Epidermal melanocyte (primary cell): Measurements from ENCODE around the gene BYSL.

Experiments
- DNase-seq: peaks from one replicate; pipeline ENCODE4 v3.0.0; 2011; ENCODE audit warnings: low spot score; ENCODE audit not compliant: insufficient read length

The BYSL gene, protein sequence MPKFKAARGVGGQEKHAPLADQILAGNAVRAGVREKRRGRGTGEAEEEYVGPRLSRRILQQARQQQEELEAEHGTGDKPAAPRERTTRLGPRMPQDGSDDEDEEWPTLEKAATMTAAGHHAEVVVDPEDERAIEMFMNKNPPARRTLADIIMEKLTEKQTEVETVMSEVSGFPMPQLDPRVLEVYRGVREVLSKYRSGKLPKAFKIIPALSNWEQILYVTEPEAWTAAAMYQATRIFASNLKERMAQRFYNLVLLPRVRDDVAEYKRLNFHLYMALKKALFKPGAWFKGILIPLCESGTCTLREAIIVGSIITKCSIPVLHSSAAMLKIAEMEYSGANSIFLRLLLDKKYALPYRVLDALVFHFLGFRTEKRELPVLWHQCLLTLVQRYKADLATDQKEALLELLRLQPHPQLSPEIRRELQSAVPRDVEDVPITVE

GRCh38 chr6:41920921-41921711 lies at the start of gene BYSL, which contains the start of gene MED20:
TSS of gene BYSL (plus strand) at chr6:41921499. CDS start at chr6:41921563, 64 bp downstream.
TSS of gene MED20 (minus strand) at chr6:41921139. CDS start at chr6:41921018, 121 bp downstream.
- peak; percentile 96 for DNase-seq

- no peak for DNase-seq
Observed at GRCh38 chr6:41871691-41872090, 49.6 kb upstream of the BYSL start.

- no peak for DNase-seq
Observed at GRCh38 chr6:41872147-41872546, 49.2 kb upstream of the BYSL start.

GRCh38 chr6:41874741-41875140 lies 46.6 kb upstream of the BYSL start:
- DNase-seq, result no peak

DNA sequence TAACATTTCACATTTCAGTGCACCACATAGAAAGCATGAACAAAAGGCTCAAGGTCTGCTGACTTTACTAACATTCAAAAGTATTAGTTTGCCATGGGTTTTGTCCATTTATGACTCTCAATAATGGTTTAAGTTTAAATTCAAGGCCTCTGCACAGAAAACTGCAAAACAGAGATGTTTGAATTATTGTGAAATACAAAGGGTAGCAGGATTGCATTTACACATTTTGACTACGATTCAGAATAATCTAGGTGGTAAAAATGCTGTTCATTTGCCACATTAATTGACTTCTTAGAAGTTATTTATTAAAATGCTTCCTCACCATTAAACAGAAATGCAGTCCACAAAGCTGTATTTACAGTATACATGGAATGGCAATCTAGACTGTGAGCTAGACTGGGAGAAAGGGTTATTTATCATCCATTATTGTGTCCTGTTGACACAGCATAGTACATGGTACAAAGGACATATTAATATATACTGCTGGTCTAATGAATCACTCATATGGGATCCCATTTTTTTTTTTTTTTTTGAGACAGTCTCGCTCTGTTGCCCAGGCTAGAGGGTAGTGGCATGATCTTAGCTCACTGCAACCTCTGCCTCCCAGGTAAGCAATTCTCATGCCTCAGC lies 44.1 kb upstream of the BYSL start:
- no peak for DNase-seq

GRCh38 chr6:41878246-41878645 lies 43.1 kb upstream of the BYSL start:
- no peak for DNase-seq

DNA sequence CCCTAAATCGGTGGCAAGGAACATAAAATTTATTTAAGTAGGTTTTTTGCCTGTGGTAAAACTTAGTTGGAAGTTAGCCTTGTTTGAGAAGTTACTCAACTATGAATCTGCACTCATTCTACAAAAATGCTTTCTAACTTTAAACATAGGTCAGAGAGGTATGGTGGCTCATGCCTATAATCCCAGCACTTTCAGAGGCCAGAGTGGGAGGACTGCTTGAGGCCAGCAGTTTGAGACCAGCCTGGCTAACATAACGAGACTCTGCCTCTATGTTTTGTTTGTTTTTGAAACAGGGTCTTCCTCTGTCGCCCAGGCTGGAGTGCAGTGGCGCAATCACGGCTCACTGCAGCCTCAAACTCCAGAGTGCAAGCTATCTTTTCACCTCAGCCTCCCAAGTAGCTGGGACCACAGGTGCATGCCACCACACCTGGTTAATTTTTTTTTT lies 42.3 kb upstream of the BYSL start:
- no peak for DNase-seq

- no peak for DNase-seq
Observed at GRCh38 chr6:41881506-41881905, 39.8 kb upstream of the BYSL start.

- DNase-seq, result no peak
Observed at GRCh38 chr6:41884957-41885356, 36.3 kb upstream of the BYSL start.

DNA sequence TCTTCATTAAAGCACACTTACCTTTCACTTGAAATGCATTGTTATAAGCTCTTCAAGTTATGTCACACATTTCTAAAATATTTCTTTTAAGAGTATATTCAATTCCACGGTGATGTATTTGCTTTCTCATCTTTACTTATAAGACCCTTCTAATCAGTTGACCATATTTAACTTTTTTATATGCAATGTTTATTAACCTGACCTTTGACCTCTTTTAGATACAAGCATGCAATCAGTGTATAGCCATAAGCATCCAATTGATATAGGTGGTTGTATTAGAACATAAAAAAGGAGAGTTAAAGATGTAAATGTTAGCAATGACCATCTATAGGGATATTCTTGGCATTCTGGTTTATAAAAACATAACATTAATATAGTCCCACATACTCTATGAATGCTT lies 35.4 kb upstream of the BYSL start:
- DNase-seq, result no peak

DNA sequence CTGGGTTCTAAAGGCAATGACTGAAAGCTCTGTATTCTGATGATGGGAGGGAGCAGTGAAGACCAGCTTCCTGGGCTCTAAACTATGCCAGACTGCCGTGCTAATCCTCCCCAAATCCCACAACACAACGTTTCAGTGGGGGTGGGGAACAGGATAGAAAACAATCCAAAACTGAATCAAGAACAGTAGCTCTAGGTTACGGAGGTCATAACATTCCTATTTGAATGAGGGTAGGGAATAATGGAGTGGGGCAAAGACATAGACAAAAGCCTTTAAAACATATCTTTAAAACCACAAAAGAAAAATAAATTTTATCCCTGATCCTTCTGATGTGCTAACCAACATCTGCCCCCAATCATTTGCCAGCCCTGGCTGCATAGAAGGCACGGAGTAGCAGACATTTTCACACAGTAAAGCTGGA lies 34.0 kb upstream of the BYSL start:
- DNase-seq, result no peak

GRCh38 chr6:41892921-41893564 lies 28.3 kb upstream of the BYSL start:
- no peak for DNase-seq

DNA sequence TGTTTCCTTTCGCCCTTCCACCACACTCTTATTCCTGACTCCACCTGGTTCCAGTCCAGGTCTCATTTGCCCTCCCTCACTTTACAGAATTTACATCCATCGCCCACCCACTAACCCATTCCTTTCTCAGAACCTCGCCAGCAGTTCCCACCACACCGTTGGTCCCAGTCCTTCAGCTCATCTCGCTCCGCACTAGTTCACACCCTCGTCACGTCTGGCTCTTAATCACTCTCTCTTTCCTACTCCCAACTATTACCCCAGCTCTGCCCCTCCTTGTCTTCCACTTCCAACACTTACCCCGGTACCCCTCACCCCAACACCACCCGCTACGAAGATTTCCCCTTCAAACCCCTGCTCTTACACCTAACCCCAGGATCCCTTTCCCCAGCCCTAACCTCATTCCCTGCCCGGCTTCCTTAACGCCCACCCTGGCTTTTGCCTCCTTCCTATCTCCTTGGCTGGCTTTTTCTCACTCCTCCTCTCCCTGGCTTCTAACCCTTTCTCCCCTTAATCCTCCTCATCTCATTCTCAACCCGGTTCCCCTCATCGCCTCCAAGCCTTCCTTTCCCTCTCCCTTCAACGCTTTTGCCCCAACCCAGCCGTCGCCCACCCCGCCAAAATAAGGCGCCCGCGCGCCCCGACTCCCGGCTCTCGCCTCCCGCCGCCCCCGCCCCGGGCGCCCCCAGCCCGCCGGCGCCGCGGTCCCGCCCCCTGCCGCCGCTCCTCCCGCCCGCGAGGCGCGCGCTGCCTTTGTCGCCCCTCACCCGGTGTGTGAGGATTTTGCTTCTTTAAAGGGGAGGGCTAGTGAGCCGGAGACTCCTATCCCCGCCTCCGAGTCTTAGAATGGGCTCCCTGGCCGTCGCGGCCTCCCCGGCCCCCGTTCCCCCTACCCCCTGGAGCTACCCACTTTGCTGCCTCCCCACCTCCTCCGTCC lies 26.7 kb upstream of the BYSL start:
- no peak for DNase-seq

DNA sequence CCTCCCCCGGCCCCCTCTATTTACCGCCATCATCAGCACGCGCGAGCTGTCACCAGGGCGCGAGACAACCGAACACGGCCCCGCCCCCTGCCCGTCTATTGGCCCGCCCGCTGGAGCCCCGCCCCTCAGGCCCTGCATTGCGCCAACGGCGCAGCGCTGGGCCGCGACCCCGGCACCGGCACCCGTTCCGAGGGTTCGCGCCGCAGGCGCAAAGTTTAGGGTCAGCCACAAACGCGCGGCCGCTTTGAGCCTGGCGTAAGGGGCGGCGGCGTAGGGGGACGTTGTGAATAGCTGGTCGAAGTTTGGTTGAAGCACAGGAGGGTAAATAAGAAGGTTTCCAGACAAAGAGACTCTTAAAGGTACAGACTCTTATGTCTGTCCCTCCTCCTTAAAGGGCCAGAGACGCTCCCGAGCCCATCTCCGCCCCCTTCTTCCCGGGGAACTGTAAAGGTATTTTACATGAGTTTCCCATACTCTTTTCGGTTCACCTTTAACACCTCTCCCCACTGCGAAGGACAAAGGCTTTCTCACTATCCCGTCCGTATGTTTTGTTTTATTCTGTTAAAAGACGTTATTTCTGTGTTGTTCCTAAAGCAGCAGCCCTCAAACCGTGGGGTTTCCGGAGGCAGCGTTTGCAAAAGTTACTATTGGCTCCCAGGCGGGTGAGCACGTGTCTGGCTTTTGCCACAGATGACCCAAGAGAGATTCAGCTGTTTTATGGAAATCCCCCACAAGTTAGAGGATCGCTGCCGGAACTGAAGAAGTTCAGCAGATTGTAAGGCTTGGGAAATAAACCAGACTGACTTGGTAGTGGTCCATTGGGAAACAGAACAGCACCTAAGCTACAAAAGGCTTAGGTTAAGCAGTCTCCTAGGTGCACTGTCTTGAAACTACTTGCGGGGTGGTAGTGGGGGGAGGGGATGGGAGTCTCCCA lies 25.7 kb upstream of the BYSL start, which contains the start of gene USP49:
Gene USP49 (minus strand): TSS at position 76 of the 934 bp plus-strand sequence. CDS start 88,392 bp downstream, outside the sequence.
- DNase-seq, result peak; percentile 79

- DNase-seq, result no peak
Observed at GRCh38 chr6:41896281-41896680, 25.0 kb upstream of the BYSL start.

GRCh38 chr6:41900861-41901260 lies 20.4 kb upstream of the BYSL start:
- DNase-seq, result no peak

DNA sequence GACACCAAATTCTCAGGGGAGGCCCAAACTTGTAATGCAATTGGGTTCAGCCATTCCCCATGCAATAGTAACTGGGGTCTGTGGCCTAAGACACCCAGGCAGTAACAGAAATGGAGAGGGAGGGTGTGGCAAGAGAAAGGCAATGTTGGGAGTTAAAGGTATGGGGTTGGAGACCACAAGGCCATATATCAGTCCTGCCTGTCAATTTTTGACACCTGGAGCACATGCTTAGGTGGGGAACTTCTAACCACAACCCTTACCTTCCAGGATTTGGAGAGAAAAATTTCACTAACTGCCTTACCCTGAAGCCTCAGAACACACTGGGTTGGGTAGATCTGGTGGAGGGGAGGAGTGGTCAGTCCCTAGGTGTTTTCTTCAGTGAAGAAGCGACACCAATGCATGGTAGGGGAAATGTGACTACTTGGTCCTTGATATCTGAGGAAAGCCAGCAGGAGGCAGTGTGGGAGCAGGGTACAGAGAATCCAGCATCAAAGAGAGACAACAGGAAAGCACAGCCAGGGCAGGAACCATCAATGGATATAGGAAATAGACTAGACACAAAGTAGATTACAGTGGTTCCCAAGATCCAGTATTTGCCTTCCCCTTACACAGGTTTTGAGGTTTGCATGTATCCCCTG lies 19.3 kb upstream of the BYSL start:
- no peak for DNase-seq

- DNase-seq, result no peak
Observed at GRCh38 chr6:41909727-41910126, 11.6 kb upstream of the BYSL start.

DNA sequence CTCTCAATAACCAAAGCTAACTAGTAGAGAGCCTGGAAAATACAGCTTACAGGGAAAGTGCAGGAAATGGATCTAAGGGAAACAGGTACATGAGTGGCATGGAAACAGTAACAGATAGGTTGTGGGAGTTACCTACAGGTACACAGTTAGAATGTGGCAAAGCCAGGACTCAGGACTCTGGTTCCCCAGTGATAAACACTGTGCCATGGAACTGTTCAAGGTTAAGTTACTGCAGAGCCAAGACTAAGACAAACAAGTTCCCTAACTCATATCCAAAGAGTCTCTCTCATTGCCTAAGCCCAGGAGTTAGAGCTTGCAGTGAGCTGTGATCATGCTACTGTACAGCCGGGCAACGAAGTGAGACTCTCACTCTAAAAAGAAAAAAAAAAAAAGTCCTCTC lies 7.0 kb upstream of the BYSL start:
- no peak for DNase-seq
